Endothelial cell of umbilical vein (primary cell): ENCODE data around the gene PRDM16. TPM values are rescaled to one million over a fixed set of nuclear protein-coding genes. Genes with fewer than 3 reads are reported as not detected.

Experiments
- BruUV-seq: library from RNA; stranded (reverse); fragments of 400-500 nt; replicated peaks from 2 replicates; lab custom pipeline; 2021; lab: Mats Ljungman, UMichigan
- CTCF ChIA-PET: fragments of 300-600, 350-600 bp; sonication (Branson Sonifier 250); formaldehyde crosslinking; loops from one replicate; lab custom pipeline; 2021; ENCODE audit warnings: antibody characterized with exemption, inconsistent platforms; lab: Charles Lee
- POLR2A ChIA-PET: fragments of 300-600, 350-600 bp; sonication (Branson Sonifier 250); formaldehyde crosslinking; loops from one replicate; lab custom pipeline; 2021; ENCODE audit warnings: antibody characterized with exemption, inconsistent platforms; lab: Charles Lee
- DNase-seq: peaks from one replicate; pipeline ENCODE4 v3.0.0-alpha.2; 2011; ENCODE audit warnings: low read depth, low spot score
- FAIRE-seq: peaks from 2 replicates; lab custom pipeline; 2011; peaks lifted over from hg19 to GRCh38; lab: Jason Lieb, UNC
- H2AFZ ChIP-seq: 2 replicates; pipeline ENCODE4 v1.6.0; 2012; ENCODE audit warnings: low read depth, low read length, control low read depth, inconsistent platforms
- H3K27ac ChIP-seq: 2 replicates; pipeline ENCODE4 v1.5.1; 2011; ENCODE audit warnings: low read depth, mild to moderate bottlenecking, control low read depth, low read length, moderate library complexity; ENCODE audit not compliant: insufficient read depth
- H3K27me3 ChIP-seq, 2 experiments: 2 replicates each; pipeline versions ENCODE4 v1.6.0 to v1.6.1; 2011; ENCODE audit warnings: low read length in 2 of 2, mixed read lengths in 1 of 2; ENCODE audit not compliant: control insufficient read depth in 2 of 2, insufficient read depth in 2 of 2
- H3K36me3 ChIP-seq, 2 experiments: 2 replicates in 1 of 2; 3 replicates in 1 of 2; pipeline ENCODE4 v1.5.1; 2011; ENCODE audit warnings: low read length in 2 of 2, mild to moderate bottlenecking in 1 of 2, moderate library complexity in 1 of 2; ENCODE audit not compliant: control insufficient read depth in 2 of 2, insufficient read depth in 2 of 2; ENCODE audit errors: extremely low read depth in 1 of 2
- H3K4me1 ChIP-seq: 3 replicates; pipeline ENCODE4 v1.5.1; 2011; ENCODE audit warnings: mild to moderate bottlenecking, low read length; ENCODE audit not compliant: control insufficient read depth, insufficient read depth; ENCODE audit errors: extremely low read depth
- H3K4me2 ChIP-seq: 2 replicates; pipeline ENCODE4 v1.6.1; 2011; ENCODE audit warnings: low read length, control low read depth, mixed read lengths; ENCODE audit not compliant: insufficient read depth
- H3K4me3 ChIP-seq, 3 experiments: fragments of 200-600 bp in 1 of 3; sonication (generic), shearing (Covaris generic) in 1 of 3; replicated peaks in 1 of 3; 2 replicates each; pipeline ENCODE4 v1.5.1; 2011 to 2016; ENCODE audit warnings: control low read depth in 3 of 3, low read length in 3 of 3, mild to moderate bottlenecking in 2 of 3, inconsistent platforms in 1 of 3, low read depth in 1 of 3, moderate library complexity in 1 of 3; ENCODE audit not compliant: insufficient read depth in 1 of 3
- H3K79me2 ChIP-seq: 2 replicates; pipeline ENCODE4 v1.6.0; 2012; ENCODE audit warnings: low read length, inconsistent platforms; ENCODE audit not compliant: control insufficient read depth, insufficient read depth
- H3K9ac ChIP-seq: replicated peaks from 2 replicates; pipeline ENCODE3; 2011; ENCODE audit warnings: low read length, control low read depth; ENCODE audit not compliant: insufficient read depth; ENCODE audit errors: extremely low read depth
- H3K9me1 ChIP-seq: replicated peaks from 3 replicates; pipeline ENCODE4 v1.6.0; 2011; ENCODE audit warnings: mild to moderate bottlenecking, low read length; ENCODE audit not compliant: control insufficient read depth, insufficient read depth; ENCODE audit errors: extremely low read depth
- H3K9me3 ChIP-seq: replicated peaks from 2 replicates; pipeline ENCODE4 v1.5.1; 2012; ENCODE audit warnings: low read length, inconsistent platforms; ENCODE audit not compliant: control insufficient read depth, insufficient read depth
- H4K20me1 ChIP-seq: replicated peaks from 2 replicates; pipeline ENCODE3; 2011; ENCODE audit warnings: mild to moderate bottlenecking, low read length; ENCODE audit not compliant: control insufficient read depth, insufficient read depth; ENCODE audit errors: extremely low read depth
- CTCF ChIP-seq, 2 donors: IDR thresholded peaks; 1 replicate in 1 of 2; 2 replicates in 1 of 2; pipeline ENCODE4 v1.5.1; 2011; ENCODE audit warnings: low read length in 2 of 2, mild to moderate bottlenecking in 2 of 2, moderate library complexity in 2 of 2, control low read depth in 1 of 2, inconsistent platforms in 1 of 2, low read depth in 1 of 2; ENCODE audit not compliant: insufficient read depth in 1 of 2; ENCODE audit errors: extremely low read depth in 1 of 2
- EZH2 ChIP-seq: IDR thresholded peaks from 2 replicates; pipeline ENCODE4 v1.6.1; 2012; ENCODE audit warnings: borderline replicate concordance, low read depth, mild to moderate bottlenecking, moderate library complexity, low read length, inconsistent platforms; ENCODE audit not compliant: severe bottlenecking
- FOS ChIP-seq: IDR thresholded peaks from 2 replicates; pipeline ENCODE4 v1.6.1; 2011; ENCODE audit warnings: mild to moderate bottlenecking, low read length, moderate library complexity, borderline replicate concordance; ENCODE audit not compliant: insufficient read depth
- GATA2 ChIP-seq: IDR thresholded peaks from 2 replicates; pipeline ENCODE4 v1.7.0; 2011; ENCODE audit warnings: low read depth, mild to moderate bottlenecking, moderate library complexity, mixed read lengths, low read length; ENCODE audit not compliant: insufficient read length, insufficient read depth
- JUN ChIP-seq: IDR thresholded peaks from 2 replicates; pipeline ENCODE4 v1.6.1; 2011; ENCODE audit warnings: borderline replicate concordance, low read depth; ENCODE audit not compliant: insufficient read length, insufficient read depth
- MAX ChIP-seq: IDR thresholded peaks from 2 replicates; pipeline ENCODE4 v1.6.1; 2011; ENCODE audit not compliant: insufficient read depth, insufficient read length
- MYC ChIP-seq: IDR thresholded peaks from one replicate; pipeline ENCODE4 v1.6.1; 2011; ENCODE audit warnings: mild to moderate bottlenecking, low read depth, low read length
- POLR2A ChIP-seq: IDR thresholded peaks from 2 replicates; pipeline ENCODE4 v1.6.1; 2012; ENCODE audit warnings: low read depth, mild to moderate bottlenecking, control low read depth, low read length
- POLR2AphosphoS5 ChIP-seq: IDR thresholded peaks from 2 replicates; pipeline ENCODE4 v1.6.1; 2012; ENCODE audit warnings: low read depth, mild to moderate bottlenecking, control low read depth, low read length, moderate library complexity; ENCODE audit not compliant: insufficient read depth
- dilution Hi-C: fragments of 300-500 bp; cut with MboI; formaldehyde crosslinking; loops from one replicate; pipeline ENCODE4 v1.15.0; 2019; ENCODE audit warnings: low sequenced_read_pairs; ENCODE audit not compliant: extremely low pct_ligation_motif_present
- intact Hi-C: fragments of 100-400 bp; cut with micrococcal nuclease; formaldehyde crosslinking; loops from one replicate; pipeline ENCODE4 v1.10.0; 2022
- polyA plus RNA-seq, 4 experiments: library from polyadenylated mRNA; depleted of rRNA in 3 of 4; stranded (reverse) in 3 of 4; unstranded in 1 of 4; fragments of >200 nt; gene quantifications; 2 replicates each; pipeline versions ENCODE4 v1.2.1 to v1.2.3, GENCODE V29; 2011 to 2012; ENCODE audit warnings: missing spikeins in 1 of 4
- total RNA-seq: library from RNA; stranded (reverse); gene quantifications from 2 replicates; pipeline ENCODE4 v1.2.3, GENCODE V29; 2021

Gene PRDM16
- total and polyA plus RNA-seq, 2 donors (not counting 3 experiments of a cell fraction or from before 2014, with no cell fraction given), result not detected

- no peak overlapping the region for H3K27ac ChIP-seq
- BruUV-seq, result no TSS peak
- H3K79me2 ChIP-seq, result no peaks in the 10 kb centered on the region
- dilution Hi-C loops (no loop called here), intact Hi-C loops (no loop called here)
- no peak overlapping the region for H2AFZ ChIP-seq
- ChIA-PET CTCF (no interaction called here), POLR2A (no interaction called here)
- H3K9me3 ChIP-seq, result no peaks in the 10 kb centered on the region
- H3K9ac ChIP-seq, result no peak overlapping the region
- H3K9me1 ChIP-seq, result no peaks in the 10 kb centered on the region
- H3K27me3 ChIP-seq, result no peaks in the 10 kb centered on the region
- H3K4me1 ChIP-seq, result peaks cover 2% of the 10 kb centered on the region
- H3K4me3 ChIP-seq, result no peak overlapping the region
- FAIRE-seq, result no peak
- H3K36me3 ChIP-seq, result no peaks in the 10 kb centered on the region
- H3K4me2 ChIP-seq, result no peak overlapping the region
- TF ChIP-seq FOS, result no peak
- no peak for TF ChIP-seq POLR2AphosphoS5
- TF ChIP-seq EZH2, result no peak
- TF ChIP-seq MYC, result no peak
- TF ChIP-seq POLR2A, result no peak
- no peak for TF ChIP-seq CTCF (IDR thresholded peaks at IDR 0.05; ENCODE audit: extremely low read depth in 1 of 2, insufficient read depth in 1 of 2, low read depth in 1 of 2, low read length in 2 of 2)
- no peak for TF ChIP-seq MAX
- TF ChIP-seq GATA2, result no peak
- no peak for TF ChIP-seq JUN
- H4K20me1 ChIP-seq, result no peaks in the 10 kb centered on the region
- no peak for DNase-seq
Measured at GRCh38 chr1:3475839-3476573, 407.0 kb downstream of the PRDM16 start.
